OCI-LY3 (cell line): ENCODE data around the gene SIVA1.
"Not testable (repeated sequence)": the region's sequence is repeated elsewhere in the genome, so short reads cannot be mapped to it uniquely, and the experiment has no call there.

Source experiments
- H2AFZ ChIP-seq: fragments of 200-600, 300-600 bp; shearing (Covaris generic); 2 replicates; pipeline ENCODE4 v1.6.0; 2014; ENCODE audit warnings: antibody characterized with exemption, low read depth, low read length
- H3K27ac ChIP-seq: fragments of 200-600, 300-600 bp; sonication (generic); 2 replicates; pipeline ENCODE4 v1.5.1; 2014; ENCODE audit warnings: mild to moderate bottlenecking, low read length, moderate library complexity, mixed read lengths
- H3K27me3 ChIP-seq: fragments of 200-600, 300-600 bp; sonication (generic); 2 replicates; pipeline ENCODE4 v1.6.1; 2014; ENCODE audit warnings: low read depth, low read length, mixed read lengths
- H3K36me3 ChIP-seq: fragments of 200-600, 300-600 bp; sonication (generic); replicated peaks from 2 replicates; pipeline ENCODE3; 2014; ENCODE audit warnings: low read depth, low read length, mixed read lengths
- H3K4me1 ChIP-seq: fragments of 300-600, 200-600 bp; sonication (generic); 2 replicates; pipeline ENCODE4 v1.6.1; 2014; ENCODE audit warnings: low read length, mixed read lengths
- H3K4me2 ChIP-seq: fragments of 200-600, 300-600 bp; sonication (generic); 2 replicates; pipeline ENCODE4 v1.6.1; 2014; ENCODE audit warnings: low read length, mixed read lengths
- H3K4me3 ChIP-seq: fragments of 300-600, 200-600 bp; sonication (generic); 2 replicates; pipeline ENCODE4 v1.5.1; 2014; ENCODE audit warnings: antibody characterized with exemption, mild to moderate bottlenecking, low read length, moderate library complexity
- H3K79me2 ChIP-seq: fragments of 300-600, 200-600 bp; shearing (Covaris generic); 2 replicates; pipeline ENCODE4 v1.6.1; 2014; ENCODE audit warnings: mild to moderate bottlenecking, low read length, mixed read lengths
- H3K9ac ChIP-seq: fragments of 300-600, 200-600 bp; shearing (Covaris generic); 2 replicates; pipeline ENCODE4 v1.6.0; 2014; ENCODE audit warnings: mild to moderate bottlenecking, low read length, moderate library complexity
- H3K9me3 ChIP-seq: fragments of 200-600, 300-600 bp; shearing (Covaris generic); 2 replicates; pipeline ENCODE4 v1.6.1; 2014; ENCODE audit warnings: low read length, mixed read lengths; ENCODE audit not compliant: insufficient read depth
- H4K20me1 ChIP-seq: fragments of 200-600, 300-600 bp; sonication (generic); 2 replicates; pipeline ENCODE4 v1.6.1; 2016; ENCODE audit warnings: low read length, mixed read lengths; ENCODE audit not compliant: insufficient read depth
- EZH2phosphoT487 ChIP-seq: fragments of 200-600 bp; shearing (Covaris generic); IDR thresholded peaks from 2 replicates; pipeline ENCODE4 v1.6.1; 2018; ENCODE audit warnings: antibody characterized with exemption, mixed run types, low read depth
- TF ChIP-seq, protein P1 (sequence below): fragments of 200-600, 300-600 bp; sonication (generic); IDR thresholded peaks from 2 replicates; pipeline ENCODE4 v1.5.1; 2014; ENCODE audit warnings: antibody characterized with exemption, low read length, low read depth

Gene SIVA1

DNA sequence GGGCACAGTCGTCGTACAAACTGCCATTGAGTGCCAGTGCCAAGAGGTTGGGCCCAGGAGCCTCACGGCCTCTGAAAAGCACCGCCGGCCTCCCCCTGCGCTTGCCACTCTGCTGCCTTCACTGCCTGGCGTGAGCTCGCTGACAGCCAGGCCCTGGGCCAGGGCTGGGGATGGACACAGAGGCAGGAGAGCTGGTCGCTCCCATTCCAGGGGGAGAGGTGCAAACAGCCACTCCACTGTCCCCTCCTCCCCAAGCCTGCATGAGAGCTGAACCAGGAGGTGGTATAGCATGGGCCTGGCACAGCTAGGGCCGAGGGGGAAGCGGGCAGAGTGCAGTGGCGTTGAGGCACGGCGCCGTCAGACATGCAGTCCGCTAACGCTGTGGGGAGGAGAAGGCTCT is 24.3 kb upstream of the SIVA1 start:
- Histone ChIP-seq H2AFZ (no peak overlapping the region), H3K9ac (no peak overlapping the region), H3K79me2 (no peaks in the 10 kb centered on the region), H3K27ac (no peak overlapping the region), H3K4me3 (no peak overlapping the region), H3K4me2 (no peak overlapping the region), H3K9me3 (no peaks in the 10 kb centered on the region), H3K4me1 (no peaks in the 10 kb centered on the region), H4K20me1 (no peaks in the 10 kb centered on the region), H3K27me3 (peaks cover 20% of the 10 kb centered on the region), H3K36me3 (no peaks in the 10 kb centered on the region)
- TF ChIP-seq, protein P1, sequence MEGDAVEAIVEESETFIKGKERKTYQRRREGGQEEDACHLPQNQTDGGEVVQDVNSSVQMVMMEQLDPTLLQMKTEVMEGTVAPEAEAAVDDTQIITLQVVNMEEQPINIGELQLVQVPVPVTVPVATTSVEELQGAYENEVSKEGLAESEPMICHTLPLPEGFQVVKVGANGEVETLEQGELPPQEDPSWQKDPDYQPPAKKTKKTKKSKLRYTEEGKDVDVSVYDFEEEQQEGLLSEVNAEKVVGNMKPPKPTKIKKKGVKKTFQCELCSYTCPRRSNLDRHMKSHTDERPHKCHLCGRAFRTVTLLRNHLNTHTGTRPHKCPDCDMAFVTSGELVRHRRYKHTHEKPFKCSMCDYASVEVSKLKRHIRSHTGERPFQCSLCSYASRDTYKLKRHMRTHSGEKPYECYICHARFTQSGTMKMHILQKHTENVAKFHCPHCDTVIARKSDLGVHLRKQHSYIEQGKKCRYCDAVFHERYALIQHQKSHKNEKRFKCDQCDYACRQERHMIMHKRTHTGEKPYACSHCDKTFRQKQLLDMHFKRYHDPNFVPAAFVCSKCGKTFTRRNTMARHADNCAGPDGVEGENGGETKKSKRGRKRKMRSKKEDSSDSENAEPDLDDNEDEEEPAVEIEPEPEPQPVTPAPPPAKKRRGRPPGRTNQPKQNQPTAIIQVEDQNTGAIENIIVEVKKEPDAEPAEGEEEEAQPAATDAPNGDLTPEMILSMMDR: no peak

DNA sequence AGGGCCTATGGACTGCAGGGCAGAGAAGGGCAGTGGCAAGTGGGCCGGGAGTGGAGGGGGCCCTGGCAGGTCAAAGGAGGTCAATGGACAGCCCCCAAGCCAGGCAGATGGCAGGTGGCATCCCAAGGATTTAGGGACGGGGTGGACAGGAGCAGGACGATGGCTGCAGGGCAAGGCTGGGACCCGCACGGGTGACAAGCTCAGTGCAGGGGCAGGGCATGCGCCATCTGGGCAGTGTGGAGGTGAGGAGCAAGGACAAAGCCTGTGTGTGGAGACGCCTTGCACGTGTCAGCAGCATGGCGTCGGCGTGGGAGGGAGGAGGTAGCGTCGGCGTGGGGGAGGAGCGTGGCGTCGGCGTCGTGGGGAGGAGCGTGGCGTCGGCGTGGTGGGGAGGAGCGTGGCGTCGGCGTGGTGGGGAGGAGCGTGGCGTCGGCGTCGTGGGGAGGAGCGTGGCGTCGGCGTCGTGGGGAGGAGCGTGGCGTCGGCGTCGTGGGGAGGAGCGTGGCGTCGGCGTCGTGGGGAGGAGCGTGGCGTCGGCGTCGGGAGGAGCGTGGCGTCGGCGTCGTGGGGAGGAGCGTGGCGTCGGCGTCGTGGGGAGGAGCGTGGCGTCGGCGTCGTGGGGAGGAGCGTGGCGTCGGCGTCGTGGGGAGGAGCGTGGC is 23.6 kb upstream of the SIVA1 start:
- H3K36me3 ChIP-seq, H3K4me3 ChIP-seq, H3K79me2 ChIP-seq, H2AFZ ChIP-seq, H3K27ac ChIP-seq, H3K9me3 ChIP-seq, H3K9ac ChIP-seq, H3K4me2 ChIP-seq, H4K20me1 ChIP-seq, H3K4me1 ChIP-seq: not testable (repeated sequence)
- H3K27me3 ChIP-seq: peaks cover 19% of the 10 kb centered on the region

DNA sequence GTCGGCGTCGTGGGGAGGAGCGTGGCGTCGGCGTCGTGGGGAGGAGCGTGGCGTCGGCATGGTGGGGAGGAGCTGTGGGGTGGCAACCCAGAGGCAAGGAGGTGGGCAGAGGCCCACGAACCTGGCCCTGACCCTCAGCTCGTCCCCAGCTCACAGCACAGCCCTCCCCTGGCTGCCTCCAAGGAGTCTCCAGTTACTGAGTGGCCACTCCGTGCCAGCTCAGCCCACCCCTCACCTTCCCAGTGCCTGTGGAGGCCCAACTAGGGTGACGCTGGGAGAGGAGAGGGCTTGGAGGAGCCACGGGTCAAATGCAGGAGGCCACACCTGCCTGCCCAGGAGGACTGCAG is 23.1 kb upstream of the SIVA1 start:
- Histone ChIP-seq H3K36me3 (no peaks in the 10 kb centered on the region), H3K4me1 (no peaks in the 10 kb centered on the region), H3K27me3 (peaks cover 14% of the 10 kb centered on the region), H3K79me2 (no peaks in the 10 kb centered on the region), H3K9me3 (no peaks in the 10 kb centered on the region), H4K20me1 (no peaks in the 10 kb centered on the region), H3K4me3 (no peak overlapping the region), H3K9ac (no peak overlapping the region), H3K4me2 (no peak overlapping the region), H3K27ac (no peak overlapping the region), H2AFZ (no peak overlapping the region)
- TF ChIP-seq, protein P1: no peak
- no peak for TF ChIP-seq EZH2phosphoT487

DNA sequence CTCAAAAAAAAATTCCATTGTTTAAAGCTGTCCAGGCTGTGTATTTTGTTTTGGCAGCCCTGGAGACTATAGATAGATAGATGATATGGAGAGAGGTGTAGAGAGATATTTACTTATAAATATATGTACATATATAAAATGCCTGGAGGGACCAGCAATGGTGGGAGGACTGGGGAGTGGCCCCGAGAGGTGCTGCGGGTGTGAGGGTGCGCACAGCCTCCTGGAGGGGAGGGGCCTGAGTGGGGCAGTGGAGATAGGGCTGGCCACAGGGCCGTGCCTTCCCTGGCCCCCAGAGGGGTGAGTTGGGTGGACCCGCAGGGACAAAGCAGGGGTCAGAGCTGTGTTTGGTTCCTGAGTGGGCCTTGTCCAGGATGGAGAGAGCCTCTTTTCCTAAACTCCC is 22.5 kb upstream of the SIVA1 start:
- H2AFZ ChIP-seq: no peak overlapping the region
- H3K27ac ChIP-seq: no peak overlapping the region
- H3K9ac ChIP-seq: no peak overlapping the region
- TF ChIP-seq, protein P1: no peak
- TF ChIP-seq EZH2phosphoT487: no peak
- H3K4me2 ChIP-seq: no peak overlapping the region
- no peak overlapping the region for H3K4me3 ChIP-seq
- no peaks in the 10 kb centered on the region for H3K9me3 ChIP-seq
- no peaks in the 10 kb centered on the region for H4K20me1 ChIP-seq
- peaks cover 9% of the 10 kb centered on the region for H3K27me3 ChIP-seq
- H3K4me1 ChIP-seq: no peaks in the 10 kb centered on the region
- H3K36me3 ChIP-seq: no peaks in the 10 kb centered on the region
- no peaks in the 10 kb centered on the region for H3K79me2 ChIP-seq
